GM10248 (cell line): Measurements from ENCODE around the gene UXS1.

ENCODE experiments used
- CTCF ChIA-PET: fragments of 300-600 bp; sonication (Branson Sonifier 250); formaldehyde crosslinking; extraction: SDS; loops from one replicate; lab custom pipeline; 2021; ENCODE audit warnings: antibody characterized with exemption; lab: Yijun Ruan, JAX
- POLR2A ChIA-PET: fragments of 350-650 bp; sonication (Branson Sonifier 250); formaldehyde crosslinking; extraction: SDS; loops from one replicate; lab custom pipeline; 2020; ENCODE audit warnings: antibody characterized with exemption; lab: Yijun Ruan, JAX
- DNase-seq: peaks from one replicate; pipeline ENCODE4 v3.0.0; 2012; ENCODE audit errors: extremely low spot score
- TF ChIP-seq, protein P1 (sequence below): IDR thresholded peaks from 2 replicates; pipeline ENCODE4 v1.5.1; 2012; ENCODE audit warnings: mild to moderate bottlenecking, low read depth; ENCODE audit errors: extremely low read depth, missing control alignments, control extremely low read depth

The UXS1 gene

DNA sequence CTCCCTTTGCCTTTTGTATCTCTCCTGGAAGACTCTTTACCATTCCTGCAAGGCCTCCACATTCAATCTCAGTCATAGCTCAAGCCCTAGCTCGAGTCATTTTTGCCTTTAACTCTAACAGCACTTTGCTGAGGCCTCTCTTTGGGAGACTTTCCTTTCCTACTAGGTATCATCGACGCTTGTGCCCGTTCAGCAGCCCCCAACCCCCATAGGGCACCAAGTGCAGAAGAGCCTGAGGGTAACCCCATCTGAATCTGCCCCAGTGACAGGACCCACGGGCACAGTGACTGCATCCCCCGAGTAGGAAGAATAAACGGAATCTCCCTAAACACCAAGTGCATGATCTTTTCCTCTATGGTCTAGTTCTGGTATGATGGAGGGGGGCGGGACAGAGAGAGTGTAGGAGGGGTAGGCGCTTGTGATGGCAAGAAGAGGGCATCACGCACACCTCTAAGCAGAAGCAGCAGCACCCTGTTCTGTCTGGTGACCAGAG lies 66.3 kb downstream of the UXS1 start:
- no peak for DNase-seq
- TF ChIP-seq, protein P1, sequence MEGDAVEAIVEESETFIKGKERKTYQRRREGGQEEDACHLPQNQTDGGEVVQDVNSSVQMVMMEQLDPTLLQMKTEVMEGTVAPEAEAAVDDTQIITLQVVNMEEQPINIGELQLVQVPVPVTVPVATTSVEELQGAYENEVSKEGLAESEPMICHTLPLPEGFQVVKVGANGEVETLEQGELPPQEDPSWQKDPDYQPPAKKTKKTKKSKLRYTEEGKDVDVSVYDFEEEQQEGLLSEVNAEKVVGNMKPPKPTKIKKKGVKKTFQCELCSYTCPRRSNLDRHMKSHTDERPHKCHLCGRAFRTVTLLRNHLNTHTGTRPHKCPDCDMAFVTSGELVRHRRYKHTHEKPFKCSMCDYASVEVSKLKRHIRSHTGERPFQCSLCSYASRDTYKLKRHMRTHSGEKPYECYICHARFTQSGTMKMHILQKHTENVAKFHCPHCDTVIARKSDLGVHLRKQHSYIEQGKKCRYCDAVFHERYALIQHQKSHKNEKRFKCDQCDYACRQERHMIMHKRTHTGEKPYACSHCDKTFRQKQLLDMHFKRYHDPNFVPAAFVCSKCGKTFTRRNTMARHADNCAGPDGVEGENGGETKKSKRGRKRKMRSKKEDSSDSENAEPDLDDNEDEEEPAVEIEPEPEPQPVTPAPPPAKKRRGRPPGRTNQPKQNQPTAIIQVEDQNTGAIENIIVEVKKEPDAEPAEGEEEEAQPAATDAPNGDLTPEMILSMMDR, result no peak
- CTCF ChIA-PET, result no interaction called here
- POLR2A ChIA-PET, result no interaction called here

DNA sequence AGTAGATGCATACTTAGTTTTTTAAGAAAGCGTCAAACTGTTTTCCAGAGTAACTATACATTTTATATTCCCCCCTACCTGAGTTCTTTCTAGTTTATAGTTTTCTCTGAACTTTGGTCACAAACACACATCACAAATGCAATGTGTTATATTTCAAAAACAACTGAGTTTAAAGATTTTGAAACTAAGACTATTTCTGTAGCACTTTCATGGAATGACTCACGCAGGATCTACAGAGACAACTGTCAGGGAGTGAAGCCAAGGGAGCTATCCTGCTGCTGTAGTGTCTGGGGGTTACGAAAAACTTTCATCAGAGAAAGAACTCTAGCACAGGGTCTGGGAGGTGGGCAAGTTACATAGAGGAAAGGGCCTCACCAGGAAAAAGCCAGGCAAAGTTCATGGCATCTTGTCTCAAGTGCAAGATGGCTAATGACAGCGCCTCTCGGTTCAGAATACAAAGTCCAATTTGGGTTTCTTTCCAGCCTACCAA lies 66.8 kb downstream of the UXS1 start:
- ChIA-PET POLR2A (no interaction called here), CTCF (no interaction called here)
- TF ChIP-seq, protein P1, result no peak
- DNase-seq, result no peak

DNA sequence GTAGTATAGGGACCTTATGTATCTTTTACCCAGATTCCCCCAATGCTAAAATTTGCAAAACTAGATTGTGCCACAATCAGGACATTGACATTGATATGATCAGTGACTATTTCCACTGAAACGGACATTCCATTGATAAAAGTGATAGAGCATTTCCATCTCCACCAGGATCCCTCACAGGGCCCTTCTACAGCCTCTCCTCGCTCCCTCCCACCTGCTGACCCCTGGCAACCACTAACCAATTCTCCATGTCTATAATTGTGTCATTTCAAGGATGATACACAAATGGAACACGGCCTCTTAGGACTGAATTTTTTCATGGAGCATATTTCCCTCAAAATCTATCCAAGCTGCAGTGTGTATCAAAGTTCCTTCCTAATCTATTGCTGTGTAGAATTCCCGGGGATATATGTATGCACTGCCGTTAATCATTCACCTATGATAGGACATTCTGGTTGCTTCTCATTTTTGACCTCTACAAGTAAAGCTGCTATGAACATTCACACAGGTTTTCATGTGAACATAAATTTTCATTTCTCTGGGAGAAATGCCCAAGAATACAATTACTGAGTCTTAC lies 67.3 kb downstream of the UXS1 start:
- ChIA-PET POLR2A (no interaction called here), CTCF (no interaction called here)
- DNase-seq, result no peak
- TF ChIP-seq, protein P1, result no peak

DNA sequence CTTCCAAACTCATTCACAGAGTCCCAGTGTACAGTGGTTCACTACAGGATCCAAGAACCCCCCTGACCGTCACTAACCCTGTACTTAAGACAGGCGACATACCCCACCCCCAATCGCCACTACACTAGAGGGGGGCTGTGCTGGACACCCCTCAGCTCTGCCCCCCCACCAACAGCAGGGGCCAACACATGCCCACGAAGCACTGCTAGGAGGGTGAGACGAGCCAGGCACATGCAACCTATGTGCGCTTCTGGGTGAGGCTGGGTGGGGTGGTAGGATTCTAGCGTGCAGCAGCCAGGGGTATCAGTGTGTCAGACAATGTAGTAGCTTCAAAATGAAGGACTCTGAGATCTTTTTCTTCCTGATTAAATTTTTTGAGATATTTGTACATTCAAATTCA lies 67.8 kb downstream of the UXS1 start:
- no peak for DNase-seq
- TF ChIP-seq, protein P1, result no peak
- ChIA-PET POLR2A (no interaction called here), CTCF (interaction anchor here (1.2 kb wide), 1 partner anchor 22 kb away, joined by 5 read pairs; no protein-coding TSS in a partner anchor)

DNA sequence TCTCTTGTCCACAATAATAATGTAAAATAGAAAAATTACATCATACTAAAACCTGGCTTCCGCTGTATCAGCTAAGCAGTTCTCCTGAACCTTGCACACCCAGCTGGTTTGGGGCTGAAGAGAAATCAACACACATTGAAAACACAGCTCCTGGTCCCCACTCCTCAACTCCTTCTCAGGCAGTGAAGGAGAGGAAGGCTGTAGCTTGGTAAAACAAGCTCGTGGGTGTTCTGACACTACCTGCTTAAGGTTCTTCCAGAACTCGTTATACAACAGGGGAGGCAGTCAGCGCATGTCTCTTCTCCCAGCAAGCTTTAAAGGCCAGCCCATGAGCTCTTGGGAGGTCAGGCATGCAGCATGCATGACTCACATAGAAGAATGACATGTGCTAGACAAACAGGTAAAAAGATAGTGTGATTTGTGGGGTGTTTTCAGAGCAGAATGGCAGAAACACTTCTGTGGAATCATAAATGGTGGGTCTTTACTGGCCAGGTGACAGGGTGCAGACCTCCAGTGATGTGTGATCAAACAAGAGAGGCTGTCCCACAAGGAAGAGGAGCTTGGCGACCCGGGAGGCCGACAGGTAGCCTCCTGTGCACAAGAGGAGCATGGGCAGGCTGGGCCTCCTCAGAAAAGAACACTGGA lies 69.1 kb downstream of the UXS1 start:
- TF ChIP-seq, protein P1, result no peak
- no peak for DNase-seq
- POLR2A ChIA-PET, result no interaction called here
- CTCF ChIA-PET, result interaction anchor here (1.2 kb wide), 1 partner anchor 20 kb away, joined by 5 read pairs; no protein-coding TSS in a partner anchor

DNA sequence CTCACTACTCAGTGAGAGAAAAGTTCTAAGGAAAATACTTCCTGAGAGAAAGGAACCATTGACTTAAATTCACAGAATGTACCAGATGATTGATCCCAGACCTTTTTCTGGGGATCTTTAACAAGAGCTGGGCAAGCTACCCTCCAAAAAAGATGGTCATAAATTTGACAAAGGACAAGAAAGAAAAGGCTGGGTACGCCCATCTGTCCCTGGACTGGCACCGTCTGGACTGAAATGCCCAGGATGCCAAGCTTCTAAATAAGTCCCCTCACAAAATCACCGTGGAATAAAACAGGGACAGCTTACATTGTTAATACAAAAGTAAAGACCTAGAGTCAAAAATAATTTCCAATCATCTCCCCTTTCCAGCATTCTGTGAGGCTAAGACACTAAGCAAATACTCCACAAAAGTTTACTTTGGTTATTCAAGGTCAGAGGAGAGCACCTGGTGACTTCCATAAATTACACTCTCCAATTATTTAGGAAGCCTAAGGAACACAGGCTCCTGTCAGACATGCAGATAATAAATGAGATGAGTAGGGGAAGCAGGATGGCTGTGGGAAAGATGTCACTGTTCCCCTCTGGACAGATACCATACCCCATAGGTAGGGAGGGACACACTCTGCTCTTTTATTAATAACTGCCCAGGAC lies 69.9 kb downstream of the UXS1 start:
- TF ChIP-seq, protein P1, result no peak
- POLR2A ChIA-PET, result no interaction called here
- no peak for DNase-seq
- CTCF ChIA-PET, result no interaction called here
